ENCODE data around the gene ATF4.

The ATF4 gene

GRCh38 chr22:39476664-39477063 lies 43.7 kb upstream of the ATF4 start:
- H3K9ac ChIP-seq (ENCODE audit: insufficient read length) = no peak overlapping the region
- no peak for DNase-seq (ENCODE audit: low read depth, low spot score)
- no peaks in the 10 kb centered on the region for H3K36me3 ChIP-seq (ENCODE audit: insufficient read depth, low read length)
- no peaks in the 10 kb centered on the region for H3K9me3 ChIP-seq (ENCODE audit: low read depth, low read length)
- H3K4me3 ChIP-seq = no peak overlapping the region
- TF ChIP-seq EZH2 (IDR thresholded peaks at IDR 0.05) (no peak), POLR2AphosphoS5 (IDR thresholded peaks at IDR 0.05; ENCODE audit: borderline replicate concordance, low read depth, low read length) (no peak), FOXP2 (optimal IDR thresholded peaks at IDR 0.05; ENCODE audit: control extremely low read depth, extremely low read length, insufficient read depth) (no peak)
- H3K27ac ChIP-seq = no peak overlapping the region

GRCh38 chr22:39477542-39477941 lies 42.8 kb upstream of the ATF4 start:
- Histone ChIP-seq H3K27ac (no peak overlapping the region), H3K36me3 (ENCODE audit: insufficient read depth, low read length) (no peaks in the 10 kb centered on the region), H3K4me3 (no peak overlapping the region), H3K9me3 (ENCODE audit: low read depth, low read length) (no peaks in the 10 kb centered on the region), H3K9ac (ENCODE audit: insufficient read length) (no peak overlapping the region)
- DNase-seq (ENCODE audit: low read depth, low spot score) = no peak
- TF ChIP-seq FOXP2 (optimal IDR thresholded peaks at IDR 0.05; ENCODE audit: control extremely low read depth, extremely low read length, insufficient read depth) (no peak), EZH2 (IDR thresholded peaks at IDR 0.05) (no peak), POLR2AphosphoS5 (IDR thresholded peaks at IDR 0.05; ENCODE audit: borderline replicate concordance, low read depth, low read length) (no peak)

GRCh38 chr22:39478441-39478850 lies 41.9 kb upstream of the ATF4 start:
- H3K9ac ChIP-seq (ENCODE audit: insufficient read length) = no peak overlapping the region
- no peak overlapping the region for H3K27ac ChIP-seq
- DNase-seq (ENCODE audit: low read depth, low spot score) = no peak
- no peaks in the 10 kb centered on the region for H3K36me3 ChIP-seq (ENCODE audit: insufficient read depth, low read length)
- TF ChIP-seq POLR2AphosphoS5 (IDR thresholded peaks at IDR 0.05; ENCODE audit: borderline replicate concordance, low read depth, low read length) = no peak
- TF ChIP-seq EZH2 (IDR thresholded peaks at IDR 0.05) = no peak
- no peak for TF ChIP-seq FOXP2 (optimal IDR thresholded peaks at IDR 0.05; ENCODE audit: control extremely low read depth, extremely low read length, insufficient read depth)
- H3K4me3 ChIP-seq = no peak overlapping the region
- no peaks in the 10 kb centered on the region for H3K9me3 ChIP-seq (ENCODE audit: low read depth, low read length)

- Histone ChIP-seq H3K36me3 (ENCODE audit: insufficient read depth, low read length) (no peaks in the 10 kb centered on the region), H3K27ac (no peak overlapping the region), H3K9ac (ENCODE audit: insufficient read length) (no peak overlapping the region), H3K9me3 (ENCODE audit: low read depth, low read length) (no peaks in the 10 kb centered on the region), H3K4me3 (no peak overlapping the region)
- TF ChIP-seq POLR2AphosphoS5 (IDR thresholded peaks at IDR 0.05; ENCODE audit: borderline replicate concordance, low read depth, low read length) (no peak), EZH2 (IDR thresholded peaks at IDR 0.05) (no peak), FOXP2 (optimal IDR thresholded peaks at IDR 0.05; ENCODE audit: control extremely low read depth, extremely low read length, insufficient read depth) (no peak)
- DNase-seq (ENCODE audit: low read depth, low spot score) = no peak
Measured at GRCh38 chr22:39479254-39479653, 41.1 kb upstream of the ATF4 start.

GRCh38 chr22:39480557-39480956 lies 39.8 kb upstream of the ATF4 start:
- Histone ChIP-seq H3K27ac (no peak overlapping the region), H3K9ac (ENCODE audit: insufficient read length) (no peak overlapping the region), H3K4me3 (no peak overlapping the region), H3K36me3 (ENCODE audit: insufficient read depth, low read length) (no peaks in the 10 kb centered on the region), H3K9me3 (ENCODE audit: low read depth, low read length) (no peaks in the 10 kb centered on the region)
- no peak for TF ChIP-seq FOXP2 (optimal IDR thresholded peaks at IDR 0.05; ENCODE audit: control extremely low read depth, extremely low read length, insufficient read depth)
- no peak for TF ChIP-seq EZH2 (IDR thresholded peaks at IDR 0.05)
- TF ChIP-seq POLR2AphosphoS5 (IDR thresholded peaks at IDR 0.05; ENCODE audit: borderline replicate concordance, low read depth, low read length) = no peak
- no peak for DNase-seq (ENCODE audit: low read depth, low spot score)

- Histone ChIP-seq H3K9me3 (ENCODE audit: low read depth, low read length) (no peaks in the 10 kb centered on the region), H3K36me3 (ENCODE audit: insufficient read depth, low read length) (no peaks in the 10 kb centered on the region)
Measured at GRCh38 chr22:39481054-39481453, 39.3 kb upstream of the ATF4 start.

GRCh38 chr22:39481595-39481994 lies 38.8 kb upstream of the ATF4 start:
- H3K9me3 ChIP-seq (ENCODE audit: low read depth, low read length) = no peaks in the 10 kb centered on the region
- H3K9ac ChIP-seq (ENCODE audit: insufficient read length) = no peak overlapping the region
- no peak for DNase-seq (ENCODE audit: low read depth, low spot score)
- no peak for TF ChIP-seq POLR2AphosphoS5 (IDR thresholded peaks at IDR 0.05; ENCODE audit: borderline replicate concordance, low read depth, low read length)
- no peak for TF ChIP-seq EZH2 (IDR thresholded peaks at IDR 0.05)
- no peak for TF ChIP-seq FOXP2 (optimal IDR thresholded peaks at IDR 0.05; ENCODE audit: control extremely low read depth, extremely low read length, insufficient read depth)
- H3K4me3 ChIP-seq = no peak overlapping the region
- no peaks in the 10 kb centered on the region for H3K36me3 ChIP-seq (ENCODE audit: insufficient read depth, low read length)
- H3K27ac ChIP-seq = no peak overlapping the region

More at GRCh38 chr22:39481054-39481453, 39.3 kb upstream of the ATF4 start:
- no peak for DNase-seq (ENCODE audit: low read depth, low spot score)
- no peak overlapping the region for H3K9ac ChIP-seq (ENCODE audit: insufficient read length)
- no peak for TF ChIP-seq FOXP2 (optimal IDR thresholded peaks at IDR 0.05; ENCODE audit: control extremely low read depth, extremely low read length, insufficient read depth)
- TF ChIP-seq POLR2AphosphoS5 (IDR thresholded peaks at IDR 0.05; ENCODE audit: borderline replicate concordance, low read depth, low read length) = no peak
- TF ChIP-seq EZH2 (IDR thresholded peaks at IDR 0.05) = no peak
- no peak overlapping the region for H3K27ac ChIP-seq
- H3K4me3 ChIP-seq = no peak overlapping the region

GRCh38 chr22:39482768-39483167 lies 37.6 kb upstream of the ATF4 start:
- H3K9me3 ChIP-seq (ENCODE audit: low read depth, low read length) = no peaks in the 10 kb centered on the region
- H3K27ac ChIP-seq = no peak overlapping the region
- H3K36me3 ChIP-seq (ENCODE audit: insufficient read depth, low read length) = no peaks in the 10 kb centered on the region
- no peak overlapping the region for H3K4me3 ChIP-seq
- DNase-seq (ENCODE audit: low read depth, low spot score) = no peak
- TF ChIP-seq FOXP2 (optimal IDR thresholded peaks at IDR 0.05; ENCODE audit: control extremely low read depth, extremely low read length, insufficient read depth) (no peak), POLR2AphosphoS5 (IDR thresholded peaks at IDR 0.05; ENCODE audit: borderline replicate concordance, low read depth, low read length) (no peak), EZH2 (IDR thresholded peaks at IDR 0.05) (no peak)
- no peak overlapping the region for H3K9ac ChIP-seq (ENCODE audit: insufficient read length)

All from SK-N-MC (cell line).